H1 (cell line): ENCODE measurements around the gene TMTC2. TPM values are rescaled to one million over a fixed set of nuclear protein-coding genes. Genes with fewer than 3 reads are reported as not detected.

ENCODE experiments used
- ASH2L ChIP-seq: fragments of 200-600, 300-600 bp; sonication (generic); IDR thresholded peaks from one replicate; pipeline ENCODE4 v1.7.1; 2017; ENCODE audit warnings: low read length
- ATF3 ChIP-seq: IDR thresholded peaks from 2 replicates; pipeline ENCODE4 v1.6.1; 2011; ENCODE audit warnings: low read depth, mild to moderate bottlenecking, low read length; ENCODE audit not compliant: insufficient read depth
- CHD1 ChIP-seq: IDR thresholded peaks from 2 replicates; pipeline ENCODE4 v1.6.1; 2012; ENCODE audit warnings: low read depth, low read length, improper control_type of control experiment
- HDAC6 ChIP-seq: IDR thresholded peaks from one replicate; pipeline ENCODE4 v1.7.1; 2012; ENCODE audit warnings: low read depth, mild to moderate bottlenecking, inconsistent platforms, low read length, moderate library complexity
- JUND ChIP-seq: IDR thresholded peaks from 2 replicates; pipeline ENCODE4 v1.6.1; 2011; ENCODE audit warnings: mild to moderate bottlenecking, improper control_type of control experiment, low read length
- KDM1A ChIP-seq: fragments of 200-600, 300-600 bp; sonication (generic); IDR thresholded peaks from 2 replicates; pipeline ENCODE4 v1.7.1; 2016; ENCODE audit warnings: mild to moderate bottlenecking, low read length, borderline replicate concordance
- KDM4A ChIP-seq: IDR thresholded peaks from one replicate; pipeline ENCODE4 v1.7.1; 2012; ENCODE audit warnings: low read depth, mild to moderate bottlenecking, moderate library complexity, low read length, inconsistent platforms; ENCODE audit not compliant: severe bottlenecking
- PHF8 ChIP-seq: fragments of 200-600 bp; sonication (generic); conservative IDR thresholded peaks from 2 replicates; pipeline ENCODE4 v1.7.1; 2012; ENCODE audit warnings: low read depth, mild to moderate bottlenecking, inconsistent platforms, low read length, moderate library complexity
- RXRA ChIP-seq: IDR thresholded peaks from 2 replicates; pipeline ENCODE4 v1.6.1; 2011; ENCODE audit warnings: low read depth, mild to moderate bottlenecking, low read length, moderate library complexity; ENCODE audit not compliant: insufficient read depth
- SAP30 ChIP-seq: fragments of 300-600 bp; sonication (generic); IDR thresholded peaks from 2 replicates; pipeline ENCODE4 v1.7.1; 2012; ENCODE audit warnings: low read length, moderate library complexity, mild to moderate bottlenecking, inconsistent platforms; ENCODE audit not compliant: insufficient read depth, insufficient replicate concordance
- TAF1 ChIP-seq: IDR thresholded peaks from 2 replicates; pipeline ENCODE4 v1.6.1; 2011; ENCODE audit warnings: mild to moderate bottlenecking, low read depth, low read length
- polyA plus RNA-seq, 7 experiments: library from polyadenylated mRNA; depleted of rRNA in 3 of 7; stranded (reverse) in 5 of 7; unstranded in 2 of 7; fragments of >200 nt in 5 of 7; fragments of 200-250 nt in 2 of 7; gene quantifications; 1 replicate in 5 of 7; 2 replicates in 1 of 7; 4 replicates in 1 of 7; pipeline versions ENCODE4 v1.2.1 to v1.2.3, GENCODE V29; 2011 to 2013; ENCODE audit warnings: missing spikeins in 2 of 7, mixed read lengths in 2 of 7
- total RNA-seq: library from RNA; stranded (reverse); fragmentation: NEBNext Ultra II Directional; extraction: Animal tissue kit (Norgen Biotek cat#: 25700); gene quantifications from 2 replicates; pipeline ENCODE4 v1.2.1, GENCODE V29; 2021
- TF ChIP-seq, protein P1 (sequence below): fragments of 300-600 bp; sonication (generic); IDR thresholded peaks from 2 replicates; pipeline ENCODE4 v1.7.1; 2012; ENCODE audit warnings: low read length, moderate library complexity, mild to moderate bottlenecking, inconsistent platforms; ENCODE audit not compliant: insufficient replicate concordance

The TMTC2 gene
- total and polyA plus RNA-seq, 2 of the 8 experiments (the other 6 are each of a cell fraction or from before 2014, with no cell fraction given), result 2.3 to 3.9 TPM

- TF ChIP-seq, protein P1, sequence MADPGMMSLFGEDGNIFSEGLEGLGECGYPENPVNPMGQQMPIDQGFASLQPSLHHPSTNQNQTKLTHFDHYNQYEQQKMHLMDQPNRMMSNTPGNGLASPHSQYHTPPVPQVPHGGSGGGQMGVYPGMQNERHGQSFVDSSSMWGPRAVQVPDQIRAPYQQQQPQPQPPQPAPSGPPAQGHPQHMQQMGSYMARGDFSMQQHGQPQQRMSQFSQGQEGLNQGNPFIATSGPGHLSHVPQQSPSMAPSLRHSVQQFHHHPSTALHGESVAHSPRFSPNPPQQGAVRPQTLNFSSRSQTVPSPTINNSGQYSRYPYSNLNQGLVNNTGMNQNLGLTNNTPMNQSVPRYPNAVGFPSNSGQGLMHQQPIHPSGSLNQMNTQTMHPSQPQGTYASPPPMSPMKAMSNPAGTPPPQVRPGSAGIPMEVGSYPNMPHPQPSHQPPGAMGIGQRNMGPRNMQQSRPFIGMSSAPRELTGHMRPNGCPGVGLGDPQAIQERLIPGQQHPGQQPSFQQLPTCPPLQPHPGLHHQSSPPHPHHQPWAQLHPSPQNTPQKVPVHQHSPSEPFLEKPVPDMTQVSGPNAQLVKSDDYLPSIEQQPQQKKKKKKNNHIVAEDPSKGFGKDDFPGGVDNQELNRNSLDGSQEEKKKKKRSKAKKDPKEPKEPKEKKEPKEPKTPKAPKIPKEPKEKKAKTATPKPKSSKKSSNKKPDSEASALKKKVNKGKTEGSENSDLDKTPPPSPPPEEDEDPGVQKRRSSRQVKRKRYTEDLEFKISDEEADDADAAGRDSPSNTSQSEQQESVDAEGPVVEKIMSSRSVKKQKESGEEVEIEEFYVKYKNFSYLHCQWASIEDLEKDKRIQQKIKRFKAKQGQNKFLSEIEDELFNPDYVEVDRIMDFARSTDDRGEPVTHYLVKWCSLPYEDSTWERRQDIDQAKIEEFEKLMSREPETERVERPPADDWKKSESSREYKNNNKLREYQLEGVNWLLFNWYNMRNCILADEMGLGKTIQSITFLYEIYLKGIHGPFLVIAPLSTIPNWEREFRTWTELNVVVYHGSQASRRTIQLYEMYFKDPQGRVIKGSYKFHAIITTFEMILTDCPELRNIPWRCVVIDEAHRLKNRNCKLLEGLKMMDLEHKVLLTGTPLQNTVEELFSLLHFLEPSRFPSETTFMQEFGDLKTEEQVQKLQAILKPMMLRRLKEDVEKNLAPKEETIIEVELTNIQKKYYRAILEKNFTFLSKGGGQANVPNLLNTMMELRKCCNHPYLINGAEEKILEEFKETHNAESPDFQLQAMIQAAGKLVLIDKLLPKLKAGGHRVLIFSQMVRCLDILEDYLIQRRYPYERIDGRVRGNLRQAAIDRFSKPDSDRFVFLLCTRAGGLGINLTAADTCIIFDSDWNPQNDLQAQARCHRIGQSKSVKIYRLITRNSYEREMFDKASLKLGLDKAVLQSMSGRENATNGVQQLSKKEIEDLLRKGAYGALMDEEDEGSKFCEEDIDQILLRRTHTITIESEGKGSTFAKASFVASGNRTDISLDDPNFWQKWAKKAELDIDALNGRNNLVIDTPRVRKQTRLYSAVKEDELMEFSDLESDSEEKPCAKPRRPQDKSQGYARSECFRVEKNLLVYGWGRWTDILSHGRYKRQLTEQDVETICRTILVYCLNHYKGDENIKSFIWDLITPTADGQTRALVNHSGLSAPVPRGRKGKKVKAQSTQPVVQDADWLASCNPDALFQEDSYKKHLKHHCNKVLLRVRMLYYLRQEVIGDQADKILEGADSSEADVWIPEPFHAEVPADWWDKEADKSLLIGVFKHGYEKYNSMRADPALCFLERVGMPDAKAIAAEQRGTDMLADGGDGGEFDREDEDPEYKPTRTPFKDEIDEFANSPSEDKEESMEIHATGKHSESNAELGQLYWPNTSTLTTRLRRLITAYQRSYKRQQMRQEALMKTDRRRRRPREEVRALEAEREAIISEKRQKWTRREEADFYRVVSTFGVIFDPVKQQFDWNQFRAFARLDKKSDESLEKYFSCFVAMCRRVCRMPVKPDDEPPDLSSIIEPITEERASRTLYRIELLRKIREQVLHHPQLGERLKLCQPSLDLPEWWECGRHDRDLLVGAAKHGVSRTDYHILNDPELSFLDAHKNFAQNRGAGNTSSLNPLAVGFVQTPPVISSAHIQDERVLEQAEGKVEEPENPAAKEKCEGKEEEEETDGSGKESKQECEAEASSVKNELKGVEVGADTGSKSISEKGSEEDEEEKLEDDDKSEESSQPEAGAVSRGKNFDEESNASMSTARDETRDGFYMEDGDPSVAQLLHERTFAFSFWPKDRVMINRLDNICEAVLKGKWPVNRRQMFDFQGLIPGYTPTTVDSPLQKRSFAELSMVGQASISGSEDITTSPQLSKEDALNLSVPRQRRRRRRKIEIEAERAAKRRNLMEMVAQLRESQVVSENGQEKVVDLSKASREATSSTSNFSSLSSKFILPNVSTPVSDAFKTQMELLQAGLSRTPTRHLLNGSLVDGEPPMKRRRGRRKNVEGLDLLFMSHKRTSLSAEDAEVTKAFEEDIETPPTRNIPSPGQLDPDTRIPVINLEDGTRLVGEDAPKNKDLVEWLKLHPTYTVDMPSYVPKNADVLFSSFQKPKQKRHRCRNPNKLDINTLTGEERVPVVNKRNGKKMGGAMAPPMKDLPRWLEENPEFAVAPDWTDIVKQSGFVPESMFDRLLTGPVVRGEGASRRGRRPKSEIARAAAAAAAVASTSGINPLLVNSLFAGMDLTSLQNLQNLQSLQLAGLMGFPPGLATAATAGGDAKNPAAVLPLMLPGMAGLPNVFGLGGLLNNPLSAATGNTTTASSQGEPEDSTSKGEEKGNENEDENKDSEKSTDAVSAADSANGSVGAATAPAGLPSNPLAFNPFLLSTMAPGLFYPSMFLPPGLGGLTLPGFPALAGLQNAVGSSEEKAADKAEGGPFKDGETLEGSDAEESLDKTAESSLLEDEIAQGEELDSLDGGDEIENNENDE, result no peak
- no peak for TF ChIP-seq HDAC6
- no peak for TF ChIP-seq KDM4A
- no peak for TF ChIP-seq JUND
- no peak for TF ChIP-seq PHF8
- no peak for TF ChIP-seq ATF3
- TF ChIP-seq CHD1, result no peak
- TF ChIP-seq SAP30, result no peak
- no peak for TF ChIP-seq KDM1A
- TF ChIP-seq TAF1, result no peak
- TF ChIP-seq ASH2L, result no peak
- TF ChIP-seq RXRA, result no peak
Observed at GRCh38 chr12:82728710-82729109, 42.0 kb downstream of the TMTC2 start (continued).
